ENCODE data around the gene PIAS2. TPM values are rescaled to one million over a fixed set of nuclear protein-coding genes. Genes with fewer than 3 reads are reported as not detected.

PIAS2 gene
- total RNA-seq, 1 experiment from 2014 or later: 30.6 TPM

GRCh38 chr18:46856973-46857372 lies 60.3 kb downstream of the PIAS2 start:
- TF ChIP-seq REST (IDR thresholded peaks at IDR 0.05; ENCODE audit: insufficient read depth in 1 of 2, low read depth in 2 of 2, low read length in 1 of 2): no peak
- TF ChIP-seq POLR2AphosphoS5 (IDR thresholded peaks at IDR 0.05; ENCODE audit: low read depth, low read length): no peak
- TF ChIP-seq TCF7L2 (IDR thresholded peaks at IDR 0.05; ENCODE audit: low read depth, low read length): no peak
- TF ChIP-seq SIN3A (IDR thresholded peaks at IDR 0.05; ENCODE audit: borderline replicate concordance, insufficient read depth, low read depth, low read length): no peak
- no peak for TF ChIP-seq CTCF (IDR thresholded peaks at IDR 0.05)
- ATAC-seq: no peak
- no peak for DNase-seq (ENCODE audit: low read depth, low spot score)
- no peaks in the 10 kb centered on the region for H3K4me1 ChIP-seq (ENCODE audit: control insufficient read depth, insufficient read depth, low read length)
- intact Hi-C loops (cut with micrococcal nuclease; ENCODE audit: unreplicated experiment) (no loop called here), in situ Hi-C loops (cut with HindIII; ENCODE audit: low pct_unique_long_range_greater_than_20kb, low sequenced_read_pairs) (no loop called here)
- no peaks in the 10 kb centered on the region for H3K27me3 ChIP-seq (ENCODE audit: control insufficient read depth, insufficient read depth, low read length)
- no peak overlapping the region for H3K27ac ChIP-seq (ENCODE audit: low read length)
- no peaks in the 10 kb centered on the region for H3K36me3 ChIP-seq (ENCODE audit: control insufficient read depth, insufficient read depth, low read length)
- H3K4me3 ChIP-seq (ENCODE audit: low read depth in 2 of 2, low read length in 2 of 2): no peak overlapping the region
- ChIA-PET CTCF (no interaction called here), POLR2A (no interaction called here)
- BruUV-seq (replicated peaks): no TSS peak
- no peaks in the 10 kb centered on the region for H3K9me3 ChIP-seq (ENCODE audit: control insufficient read depth, insufficient read depth, low read depth, low read length)

DNA sequence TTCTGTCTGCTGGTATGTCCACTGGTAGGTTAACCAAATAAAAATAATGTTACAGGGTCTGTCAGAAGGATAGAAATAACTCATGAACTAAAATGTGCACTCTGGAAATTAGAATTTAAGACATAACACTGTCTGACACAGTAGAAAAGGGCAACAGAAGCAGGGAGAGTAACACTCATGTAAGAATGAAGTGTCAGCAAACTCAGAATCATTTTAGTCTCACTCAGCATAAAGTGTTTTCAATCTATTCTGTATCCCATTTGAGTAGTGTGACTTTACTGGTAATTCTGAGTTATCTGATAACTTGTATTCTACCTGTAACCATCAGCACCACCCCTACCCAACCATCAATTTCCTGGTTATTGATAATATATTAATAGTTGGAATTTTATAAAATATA lies 68.3 kb downstream of the PIAS2 start:
- no peaks in the 10 kb centered on the region for H3K4me1 ChIP-seq (ENCODE audit: control insufficient read depth, insufficient read depth, low read length)
- intact Hi-C loops (cut with micrococcal nuclease; ENCODE audit: unreplicated experiment) (no loop called here), in situ Hi-C loops (cut with HindIII; ENCODE audit: low pct_unique_long_range_greater_than_20kb, low sequenced_read_pairs) (no loop called here)
- H3K4me3 ChIP-seq (ENCODE audit: low read depth in 2 of 2, low read length in 2 of 2): no peak overlapping the region
- H3K36me3 ChIP-seq (ENCODE audit: control insufficient read depth, insufficient read depth, low read length): no peaks in the 10 kb centered on the region
- ATAC-seq: no peak
- no peak for TF ChIP-seq REST (IDR thresholded peaks at IDR 0.05; ENCODE audit: insufficient read depth in 1 of 2, low read depth in 2 of 2, low read length in 1 of 2)
- no peak for TF ChIP-seq CTCF (IDR thresholded peaks at IDR 0.05)
- TF ChIP-seq TCF7L2 (IDR thresholded peaks at IDR 0.05; ENCODE audit: low read depth, low read length): no peak
- no peak for TF ChIP-seq SIN3A (IDR thresholded peaks at IDR 0.05; ENCODE audit: borderline replicate concordance, insufficient read depth, low read depth, low read length)
- TF ChIP-seq POLR2AphosphoS5 (IDR thresholded peaks at IDR 0.05; ENCODE audit: low read depth, low read length): no peak
- POLR2A ChIA-PET: no interaction called here
- no peaks in the 10 kb centered on the region for H3K27me3 ChIP-seq (ENCODE audit: control insufficient read depth, insufficient read depth, low read length)
- no peak for DNase-seq (ENCODE audit: low read depth, low spot score)
- H3K27ac ChIP-seq (ENCODE audit: low read length): no peak overlapping the region
- CTCF ChIA-PET: no interaction called here
- BruUV-seq (replicated peaks): no TSS peak
- no peaks in the 10 kb centered on the region for H3K9me3 ChIP-seq (ENCODE audit: control insufficient read depth, insufficient read depth, low read depth, low read length)
